ENCODE data around the gene NDUFV3. TPM values are rescaled to one million over a fixed set of nuclear protein-coding genes. Genes with fewer than 3 reads are reported as not detected.

The NDUFV3 gene
- total and polyA plus RNA-seq, 2 donors (not counting 3 experiments of a cell fraction or from before 2014, with no cell fraction given): 13.4 to 45.7 TPM

- Histone ChIP-seq H3K4me2 (ENCODE audit: insufficient read depth, low read length) (no peak overlapping the region), H3K4me1 (ENCODE audit: control insufficient read depth, extremely low read depth, insufficient read depth, low read length) (peaks cover 16% of the 10 kb centered on the region), H3K4me3 (replicated peaks in 1 of 3; ENCODE audit: insufficient read depth in 1 of 3, low read depth in 1 of 3, low read length in 3 of 3) (no peak overlapping the region), H3K27ac (ENCODE audit: insufficient read depth, low read depth, low read length) (no peak overlapping the region), H2AFZ (ENCODE audit: low read depth, low read length) (no peak overlapping the region), H3K36me3 (ENCODE audit: control insufficient read depth in 2 of 2, extremely low read depth in 1 of 2, insufficient read depth in 2 of 2, low read length in 2 of 2) (peaks cover 10 to 57% of the 10 kb centered on the region in 2 experiments), H3K9ac (replicated peaks; ENCODE audit: extremely low read depth, insufficient read depth, low read length) (no peak overlapping the region), H3K79me2 (ENCODE audit: control insufficient read depth, insufficient read depth, low read length) (peaks cover 44% of the 10 kb centered on the region), H4K20me1 (replicated peaks; ENCODE audit: control insufficient read depth, extremely low read depth, insufficient read depth, low read length) (no peaks in the 10 kb centered on the region), H3K9me3 (replicated peaks; ENCODE audit: control insufficient read depth, insufficient read depth, low read length) (no peaks in the 10 kb centered on the region), H3K9me1 (replicated peaks; ENCODE audit: control insufficient read depth, extremely low read depth, insufficient read depth, low read length) (no peaks in the 10 kb centered on the region), H3K27me3 (ENCODE audit: control insufficient read depth in 2 of 2, insufficient read depth in 2 of 2, low read length in 2 of 2) (no peaks in the 10 kb centered on the region)
- ChIA-PET CTCF (no interaction called here), POLR2A (no interaction called here)
- TF ChIP-seq POLR2AphosphoS5 (IDR thresholded peaks at IDR 0.05; ENCODE audit: insufficient read depth, low read depth, low read length) (no peak), FOS (IDR thresholded peaks at IDR 0.05; ENCODE audit: borderline replicate concordance, insufficient read depth, low read length) (no peak), CTCF (IDR thresholded peaks at IDR 0.05; ENCODE audit: extremely low read depth in 1 of 2, insufficient read depth in 1 of 2, low read depth in 1 of 2, low read length in 2 of 2) (no peak), MYC (IDR thresholded peaks at IDR 0.05; ENCODE audit: low read depth, low read length) (no peak), POLR2A (IDR thresholded peaks at IDR 0.05; ENCODE audit: low read depth, low read length) (no peak), GATA2 (IDR thresholded peaks at IDR 0.05; ENCODE audit: insufficient read depth, insufficient read length, low read depth, low read length) (no peak)
- dilution Hi-C loops (cut with MboI; ENCODE audit: extremely low pct_ligation_motif_present, low sequenced_read_pairs): no loop called here
- DNase-seq (ENCODE audit: low read depth, low spot score) (no peak), FAIRE-seq (no peak)
- intact Hi-C loops (cut with micrococcal nuclease): no loop called here
- no TSS peak for BruUV-seq (replicated peaks)
Observed at GRCh38 chr21:42858185-42858847, 34.8 kb upstream of the NDUFV3 start.
